Stimulated activated CD8-positive, alpha-beta memory T cell treated with anti-CD3 and anti-CD28 coated beads, Interleukin-12 subunit alpha, Interleukin-12 subunit beta, amount 100 ng/mL, for 4 hours (primary cell): ENCODE results near the gene SCP2.

ENCODE experiments used
- DNase-seq: peaks from one replicate; pipeline ENCODE4 v3.0.0-alpha.2; 2020; ENCODE audit warnings: low read depth

SCP2 gene

GRCh38 chr1:52927212-52928014 is at the start of gene SCP2:
TSS of gene SCP2 (plus strand) at chr1:52927276. CDS start at chr1:52927397, 121 bp downstream.
- peak; percentile 71 for DNase-seq

- no peak for DNase-seq
Observed at GRCh38 chr1:52877554-52877953, 49.5 kb upstream of the SCP2 start.

- no peak for DNase-seq
Observed at GRCh38 chr1:52880206-52880605, 46.9 kb upstream of the SCP2 start.

DNA sequence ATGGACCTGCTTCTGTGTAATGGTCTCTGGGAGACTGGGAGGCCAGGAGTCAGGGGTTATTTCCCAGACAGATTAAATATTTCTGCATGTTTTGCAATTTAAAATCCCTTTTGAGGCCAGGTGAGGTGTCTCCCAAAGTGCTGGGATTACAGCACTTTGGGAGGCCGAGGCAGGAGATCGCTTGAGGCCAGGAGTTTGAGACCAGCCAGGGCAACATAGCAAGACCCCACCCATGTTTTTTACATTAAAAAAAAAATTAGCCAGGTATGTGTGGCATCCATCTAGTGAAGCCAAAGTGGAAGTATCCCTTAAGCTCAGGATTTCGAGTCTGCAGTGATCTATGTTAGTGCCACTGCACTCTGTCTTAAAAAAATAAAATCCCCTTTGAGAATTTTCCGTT is 39.6 kb upstream of the SCP2 start:
- DNase-seq, result no peak

GRCh38 chr1:52892424-52893215 is 34.5 kb upstream of the SCP2 start:
- no peak for DNase-seq

DNA sequence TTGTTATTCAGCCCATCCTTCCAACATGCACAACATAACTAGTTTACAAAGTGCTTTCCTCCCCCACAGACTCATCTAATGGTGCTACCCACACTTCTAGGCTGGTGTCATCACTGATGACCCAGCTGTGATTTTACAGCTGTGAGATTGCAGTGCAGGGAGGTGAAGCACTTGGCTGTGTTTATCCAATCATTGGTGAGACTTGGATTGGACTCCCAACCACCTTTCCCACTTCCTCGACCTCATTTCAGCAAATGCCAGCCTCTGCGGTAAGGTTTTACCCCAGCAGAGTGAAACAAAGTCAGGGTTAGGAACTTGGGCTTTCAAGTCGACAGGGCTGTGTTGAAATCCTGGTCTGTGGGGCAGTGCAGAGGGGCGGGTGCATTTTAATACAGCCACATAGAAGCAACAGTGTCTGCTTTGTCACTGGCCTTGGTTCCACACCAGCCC is 27.6 kb upstream of the SCP2 start:
- no peak for DNase-seq

- no peak for DNase-seq
Observed at GRCh38 chr1:52900402-52900801, 26.7 kb upstream of the SCP2 start.

DNA sequence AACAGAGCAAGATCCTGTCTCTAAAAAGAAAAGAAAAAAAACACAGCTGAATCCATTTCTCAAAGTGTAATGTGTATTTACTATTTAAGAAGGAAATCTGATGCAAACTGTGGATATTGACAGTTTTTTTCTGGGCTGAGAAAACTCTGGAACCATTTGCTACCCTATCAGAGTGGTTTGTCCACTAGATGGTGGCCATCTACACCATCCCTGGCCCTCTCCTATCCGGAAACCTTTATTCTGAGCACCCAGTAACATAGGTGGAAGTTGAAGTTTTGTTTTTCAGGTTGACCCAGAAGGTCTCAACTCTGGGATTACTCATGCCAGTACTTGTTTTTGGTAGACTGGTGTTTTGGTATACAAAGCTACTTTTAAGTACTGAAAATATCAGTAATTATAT is 25.7 kb upstream of the SCP2 start:
- no peak for DNase-seq

- DNase-seq, result no peak
Observed at GRCh38 chr1:52904208-52904926, 22.7 kb upstream of the SCP2 start.

GRCh38 chr1:52904927-52905698 is 22.0 kb upstream of the SCP2 start:
- no peak for DNase-seq

GRCh38 chr1:52906135-52906603 is 20.9 kb upstream of the SCP2 start:
- no peak for DNase-seq

DNA sequence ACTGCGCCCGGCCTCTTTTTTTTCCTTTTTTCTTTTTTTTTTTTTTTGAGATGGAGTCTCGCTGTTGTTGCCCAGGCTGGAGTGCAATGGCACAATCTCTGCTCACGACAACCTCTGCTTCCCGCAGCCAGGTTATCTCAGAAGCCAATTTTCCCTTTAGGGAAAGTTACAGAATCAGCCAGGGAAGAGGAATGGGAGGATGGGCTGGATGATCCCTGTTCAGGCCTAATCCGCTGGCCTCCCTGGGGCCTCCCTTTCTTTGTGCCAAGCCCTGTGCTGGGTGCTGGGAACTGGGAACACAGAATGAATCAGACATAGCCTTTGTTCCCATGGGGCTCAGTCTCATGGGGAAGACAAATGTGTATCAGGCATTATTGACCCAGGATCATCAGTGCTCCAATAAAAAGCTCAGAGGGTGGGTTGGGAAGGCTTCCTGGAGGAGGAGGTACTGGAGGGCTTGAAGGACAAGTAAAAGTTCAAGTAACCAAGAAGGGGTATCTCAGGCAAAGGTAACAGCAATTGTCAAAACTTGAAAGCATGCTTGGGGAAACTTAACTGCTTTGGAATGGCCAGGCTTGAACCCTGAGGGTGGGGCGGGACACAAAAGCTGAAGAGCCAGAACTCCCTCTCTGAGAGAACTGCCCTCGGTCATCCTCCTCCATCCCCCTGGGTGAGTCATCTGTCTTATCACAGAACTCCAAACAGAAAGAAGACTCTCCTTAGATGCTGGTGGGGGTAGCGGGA is 19.8 kb upstream of the SCP2 start:
- DNase-seq, result no peak

DNA sequence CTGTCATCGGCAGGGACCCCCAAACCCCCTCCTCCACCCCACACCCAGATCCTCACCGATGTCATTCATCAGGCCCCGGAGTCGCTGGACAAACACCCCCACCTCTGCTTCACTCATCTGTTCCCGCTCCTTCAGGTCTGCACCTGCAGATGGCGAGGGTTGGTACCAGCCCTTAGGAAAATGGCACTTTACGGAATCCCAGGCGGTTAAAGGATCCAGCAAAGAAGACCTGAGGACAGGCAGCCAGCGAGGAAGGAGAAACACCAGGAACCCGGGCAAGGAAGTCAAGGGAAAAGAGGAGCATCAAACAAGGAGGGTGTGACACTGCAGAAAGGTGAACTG is 19.3 kb upstream of the SCP2 start:
- no peak for DNase-seq

DNA sequence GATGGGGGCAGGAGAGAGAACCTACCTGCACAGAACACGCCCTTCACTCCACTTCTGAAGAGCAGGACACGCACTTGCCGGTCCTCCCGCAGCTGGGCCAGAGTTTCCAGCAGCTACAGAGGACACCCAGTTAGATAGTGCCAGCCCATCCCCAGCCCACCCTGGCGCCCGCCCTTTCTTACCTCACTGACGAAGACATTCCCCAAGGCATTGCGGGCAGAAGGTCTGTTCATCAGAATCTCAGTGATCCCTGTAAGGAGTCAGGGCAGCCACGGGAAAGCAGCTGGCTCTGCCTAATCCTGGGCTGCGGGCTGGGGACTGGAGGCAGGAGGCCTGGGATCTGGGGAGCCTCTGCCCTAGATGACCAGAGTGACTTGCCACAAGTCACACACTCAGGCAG is 15.5 kb upstream of the SCP2 start:
- DNase-seq, result no peak

DNA sequence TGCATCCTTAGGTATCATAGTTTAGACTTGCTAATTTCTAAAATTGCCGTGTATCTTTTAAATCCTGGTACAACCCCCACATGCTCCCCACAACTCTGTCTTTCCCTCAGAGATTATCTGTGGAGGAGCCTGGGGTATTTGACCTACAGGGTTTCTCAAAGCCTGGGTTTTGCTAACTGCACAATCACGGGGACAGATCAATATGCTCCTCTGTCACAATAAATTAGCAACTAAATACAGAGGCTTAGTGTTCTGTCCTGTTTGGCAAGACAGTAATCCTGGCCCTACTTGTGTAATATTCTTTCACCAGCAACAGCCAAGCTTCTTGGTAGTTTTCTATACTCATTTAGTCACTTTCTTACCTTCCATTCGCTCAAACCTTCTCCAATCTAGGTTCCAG is 14.1 kb upstream of the SCP2 start:
- DNase-seq, result no peak

- no peak for DNase-seq
Observed at GRCh38 chr1:52913537-52913936, 13.5 kb upstream of the SCP2 start.

- no peak for DNase-seq
Observed at GRCh38 chr1:52914463-52914862, 12.6 kb upstream of the SCP2 start.

DNA sequence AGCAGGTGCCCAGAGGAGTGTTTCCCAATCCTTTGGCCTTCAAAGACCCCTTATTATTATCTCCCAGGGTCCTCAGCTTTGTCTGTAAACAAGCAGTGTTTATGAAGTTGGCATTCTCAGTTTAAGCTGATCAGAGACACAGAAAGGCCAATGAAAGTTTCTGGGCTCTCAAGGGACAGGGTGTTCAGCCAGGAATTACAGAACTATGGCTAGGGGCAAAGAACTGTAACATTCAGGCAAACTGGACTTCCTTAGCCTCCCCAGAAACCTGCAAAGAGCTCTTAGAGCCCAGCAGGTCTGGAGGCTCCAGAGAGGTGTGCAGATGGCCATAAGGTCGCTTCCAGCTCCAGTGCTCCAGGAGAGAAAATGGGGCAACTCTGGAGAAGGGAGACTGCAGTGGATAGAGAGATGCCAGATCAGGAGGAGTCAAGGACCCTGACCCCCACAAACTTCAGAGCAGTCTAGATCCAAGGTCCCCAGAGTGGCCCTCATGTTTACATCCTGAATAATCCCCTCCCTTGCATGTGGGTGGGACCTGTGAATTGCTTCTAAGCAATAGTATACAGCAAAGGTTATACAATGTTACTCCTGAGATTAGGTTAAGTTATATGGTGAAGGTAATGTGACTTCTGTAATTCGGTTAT is 11.7 kb upstream of the SCP2 start:
- DNase-seq, result no peak

DNA sequence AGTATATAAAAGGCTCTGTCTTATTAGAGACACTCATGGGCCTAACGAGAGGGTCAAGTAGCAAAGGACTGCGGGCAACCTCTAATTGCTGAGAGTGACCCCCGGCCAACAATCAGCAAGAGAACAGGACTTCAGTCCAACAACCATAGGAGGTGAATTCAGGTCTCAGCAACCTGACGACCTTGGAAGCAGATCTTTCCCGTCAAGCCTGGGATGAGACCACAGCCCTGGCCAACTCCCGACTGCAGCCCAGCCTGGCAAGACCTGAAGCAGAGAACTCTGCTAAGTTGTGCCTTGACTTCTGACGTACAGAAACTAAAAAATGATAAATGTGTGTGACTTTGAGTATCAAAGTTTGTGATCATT is 11.2 kb upstream of the SCP2 start:
- no peak for DNase-seq

- no peak for DNase-seq
Observed at GRCh38 chr1:52916241-52916975, 10.7 kb upstream of the SCP2 start.
